NCI-H187 (cell line): ENCODE results near the gene SDK1.
"Not testable (repeated sequence)": the region's sequence is repeated elsewhere in the genome, so short reads cannot be mapped to it uniquely, and the experiment has no call there.

ENCODE experiments used
- DNase-seq, 2 experiments: peaks; one replicate each; lab custom pipeline; 2025; lab: John Stamatoyannopoulos, UW

The SDK1 gene

GRCh38 chr7:3923307-3923918 is 622.4 kb downstream of the SDK1 start:
- no peak for DNase-seq

- DNase-seq, result no peak
These were observed 623.2 kb downstream of the SDK1 start for GRCh38 chr7:3924277-3924676.

GRCh38 chr7:3927446-3928110 is 626.5 kb downstream of the SDK1 start:
- no peak for DNase-seq

GRCh38 chr7:3928727-3929515 is 627.9 kb downstream of the SDK1 start:
- DNase-seq, result no peak

- no peak for DNase-seq
These were observed 630.8 kb downstream of the SDK1 start for GRCh38 chr7:3931843-3932242.

- DNase-seq, result no peak
These were observed 636.1 kb downstream of the SDK1 start for GRCh38 chr7:3937146-3937545.

GRCh38 chr7:3937605-3938004 is 636.6 kb downstream of the SDK1 start:
- DNase-seq, result no peak

- DNase-seq, result not testable (repeated sequence)
These were observed 640.7 kb downstream of the SDK1 start for GRCh38 chr7:3941706-3942105.

- no peak for DNase-seq
These were observed 641.2 kb downstream of the SDK1 start for GRCh38 chr7:3942276-3942675.

GRCh38 chr7:3942816-3943745 is 642.0 kb downstream of the SDK1 start:
- DNase-seq, result no peak

- peak in 1 of 2 experiments; percentile 41 for DNase-seq
These were observed 642.9 kb downstream of the SDK1 start for GRCh38 chr7:3943779-3944520.

GRCh38 chr7:3949242-3949640 is 648.2 kb downstream of the SDK1 start:
- no peak for DNase-seq

GRCh38 chr7:3950249-3950648 is 649.2 kb downstream of the SDK1 start:
- DNase-seq, result no peak

GRCh38 chr7:3951316-3952055 is 650.4 kb downstream of the SDK1 start:
- DNase-seq, result no peak

- no peak for DNase-seq
These were observed 652.1 kb downstream of the SDK1 start for GRCh38 chr7:3953133-3953532.

GRCh38 chr7:3953946-3954345 is 652.9 kb downstream of the SDK1 start:
- no peak for DNase-seq

GRCh38 chr7:3955026-3955425 is 654.0 kb downstream of the SDK1 start:
- no peak for DNase-seq

- no peak for DNase-seq
These were observed 655.0 kb downstream of the SDK1 start for GRCh38 chr7:3955751-3956696.

- no peak for DNase-seq
These were observed 655.9 kb downstream of the SDK1 start for GRCh38 chr7:3956949-3957348.
